IPS-20b (cell line): ENCODE data around the gene CALD1.

ENCODE experiments used
- H3K27ac ChIP-seq: one replicate; pipeline ENCODE4 v1.5.1; 2013; ENCODE audit warnings: low read length
- H3K27me3 ChIP-seq: 2 replicates; pipeline ENCODE4 v1.6.1; 2013; ENCODE audit warnings: mild to moderate bottlenecking, low read length, inconsistent platforms; ENCODE audit not compliant: insufficient read depth
- H3K36me3 ChIP-seq: 2 replicates; pipeline ENCODE4 v1.6.1; 2013; ENCODE audit warnings: low read depth, mild to moderate bottlenecking, inconsistent platforms, low read length, moderate library complexity; ENCODE audit not compliant: insufficient read depth
- H3K4me1 ChIP-seq: 2 replicates; pipeline ENCODE4 v1.6.1; 2013; ENCODE audit warnings: mild to moderate bottlenecking, control low read depth, inconsistent platforms, low read length, moderate library complexity; ENCODE audit not compliant: insufficient read depth
- H3K4me3 ChIP-seq: 2 replicates; pipeline ENCODE4 v1.5.1; 2013; ENCODE audit warnings: mild to moderate bottlenecking, low read length, inconsistent platforms
- H3K9ac ChIP-seq: 2 replicates; pipeline ENCODE4 v1.6.1; 2013; ENCODE audit warnings: low read depth, mild to moderate bottlenecking, inconsistent platforms, low read length, moderate library complexity
- H3K9me3 ChIP-seq: 2 replicates; pipeline ENCODE4 v1.6.1; 2013; ENCODE audit warnings: mild to moderate bottlenecking, low read depth, low read length, inconsistent platforms; ENCODE audit not compliant: insufficient read depth

Gene CALD1

DNA sequence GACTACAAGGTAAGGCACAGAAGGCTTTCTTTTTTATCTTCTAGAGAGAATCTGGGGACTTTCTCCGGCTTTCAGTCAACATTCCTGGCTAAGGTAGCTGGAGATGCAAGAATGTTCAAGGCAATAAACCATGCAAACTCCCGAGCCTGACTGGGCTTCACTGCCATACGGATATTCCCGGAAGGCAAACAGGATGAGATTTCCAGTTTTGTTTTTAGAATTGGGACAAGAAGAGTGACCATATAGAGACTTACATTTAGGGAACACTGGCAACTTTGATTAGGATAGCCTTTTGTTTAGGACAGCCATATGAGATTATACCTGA lies 269 bp downstream of the CALD1 start:
- Histone ChIP-seq H3K4me3 (peak overlapping the region; percentile 83), H3K9ac (peak overlapping the region; percentile 91), H3K27me3 (no peaks in the 10 kb centered on the region), H3K4me1 (peaks cover 40% of the 10 kb centered on the region), H3K36me3 (peaks cover 5% of the 10 kb centered on the region; the same call in 1 of the 2 replicates), H3K9me3 (no peaks in the 10 kb centered on the region), H3K27ac (peak overlapping the region; percentile 26)

DNA sequence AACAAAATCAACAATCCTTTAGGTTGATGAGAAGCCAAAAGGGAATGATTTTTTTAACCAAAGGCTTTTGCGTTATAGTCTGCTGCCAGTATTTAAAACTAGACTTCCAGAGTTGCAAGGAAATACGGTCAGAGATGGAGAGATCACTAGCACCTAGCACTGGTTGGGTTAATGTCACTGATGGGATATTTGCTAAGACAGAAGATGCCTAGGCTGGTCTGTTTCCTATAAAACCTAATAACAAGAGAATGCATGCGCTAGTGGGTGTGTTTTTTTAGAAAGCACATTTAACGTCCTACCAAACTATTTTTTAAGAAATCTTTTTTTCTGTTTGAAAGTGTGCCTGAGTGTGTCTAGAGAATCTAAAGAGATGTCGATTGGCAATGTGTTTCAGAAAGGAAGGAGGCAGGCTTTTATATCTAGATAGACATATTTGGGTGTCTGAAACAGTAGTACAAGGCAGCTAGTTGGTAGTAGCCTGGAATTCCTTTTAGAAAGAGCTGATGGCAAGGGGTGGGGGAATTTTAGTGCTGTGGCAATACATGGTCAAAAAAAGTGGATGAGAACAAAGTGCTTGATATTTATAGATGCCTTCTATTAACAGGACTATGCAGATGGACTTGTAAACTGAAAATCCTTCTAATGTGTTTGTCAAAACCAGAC lies 863 bp downstream of the CALD1 start:
- Histone ChIP-seq H3K27ac (peak overlapping the region; percentile 26), H3K27me3 (no peaks in the 10 kb centered on the region), H3K4me3 (peak overlapping the region; percentile 83), H3K4me1 (peaks cover 40% of the 10 kb centered on the region), H3K36me3 (peaks cover 11% of the 10 kb centered on the region), H3K9ac (peak overlapping the region; percentile 91), H3K9me3 (no peaks in the 10 kb centered on the region)

DNA sequence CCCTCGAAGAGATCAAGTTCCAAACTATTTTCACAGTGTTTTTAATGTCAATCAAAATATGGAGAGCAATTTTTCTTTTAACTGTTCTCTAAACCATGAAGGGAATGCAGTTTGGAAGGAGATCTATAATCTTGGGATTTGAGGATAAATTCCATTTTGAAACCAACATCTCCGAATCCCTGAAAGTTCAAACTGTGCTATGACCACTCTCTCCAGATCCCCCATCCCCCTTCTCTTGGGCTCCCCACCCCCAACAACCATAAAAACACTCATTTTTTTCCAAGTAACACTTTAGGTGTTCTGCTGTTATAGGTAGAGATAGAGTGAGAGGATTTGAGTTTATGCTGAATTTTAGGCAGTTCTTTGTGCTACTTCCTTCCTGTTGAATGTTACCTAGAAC lies 1.7 kb downstream of the CALD1 start:
- H3K36me3 ChIP-seq, result peaks cover 14% of the 10 kb centered on the region
- H3K9me3 ChIP-seq, result no peaks in the 10 kb centered on the region
- peaks cover 40% of the 10 kb centered on the region for H3K4me1 ChIP-seq
- peak overlapping the region; percentile 91 for H3K9ac ChIP-seq
- peak overlapping the region; percentile 58 for H3K27ac ChIP-seq
- H3K4me3 ChIP-seq, result peak overlapping the region; percentile 83
- no peaks in the 10 kb centered on the region for H3K27me3 ChIP-seq

DNA sequence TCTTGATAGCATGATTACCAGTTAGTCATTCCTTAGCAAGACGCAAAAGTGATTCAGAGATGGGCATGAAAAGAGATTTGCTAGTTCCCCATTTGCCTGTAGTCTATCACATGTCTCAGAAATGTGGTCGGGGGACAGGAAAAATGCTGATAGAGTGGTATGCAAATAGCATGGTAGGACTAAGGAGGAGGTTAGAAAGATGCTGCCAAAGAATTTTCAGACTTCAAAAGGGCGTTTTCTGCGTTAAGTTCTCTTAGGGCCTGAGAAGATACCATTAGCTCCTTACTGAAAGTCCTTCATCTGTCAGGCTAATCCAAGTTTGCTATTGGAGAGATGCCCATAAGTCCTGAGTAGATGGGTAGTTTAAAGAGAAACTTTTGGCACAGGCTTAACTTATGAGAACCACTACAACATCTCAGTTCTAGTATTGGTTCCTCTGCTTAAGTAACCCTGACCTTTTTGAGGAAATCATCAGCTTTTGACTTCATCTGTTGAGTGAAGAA lies 2.7 kb downstream of the CALD1 start:
- Histone ChIP-seq H3K9ac (peak overlapping the region; percentile 91; the same call in 1 of the 2 replicates), H3K9me3 (no peaks in the 10 kb centered on the region), H3K27me3 (no peaks in the 10 kb centered on the region), H3K4me1 (peaks cover 47% of the 10 kb centered on the region), H3K36me3 (peaks cover 14% of the 10 kb centered on the region), H3K4me3 (peak overlapping the region; percentile 83), H3K27ac (peak overlapping the region; percentile 58)

DNA sequence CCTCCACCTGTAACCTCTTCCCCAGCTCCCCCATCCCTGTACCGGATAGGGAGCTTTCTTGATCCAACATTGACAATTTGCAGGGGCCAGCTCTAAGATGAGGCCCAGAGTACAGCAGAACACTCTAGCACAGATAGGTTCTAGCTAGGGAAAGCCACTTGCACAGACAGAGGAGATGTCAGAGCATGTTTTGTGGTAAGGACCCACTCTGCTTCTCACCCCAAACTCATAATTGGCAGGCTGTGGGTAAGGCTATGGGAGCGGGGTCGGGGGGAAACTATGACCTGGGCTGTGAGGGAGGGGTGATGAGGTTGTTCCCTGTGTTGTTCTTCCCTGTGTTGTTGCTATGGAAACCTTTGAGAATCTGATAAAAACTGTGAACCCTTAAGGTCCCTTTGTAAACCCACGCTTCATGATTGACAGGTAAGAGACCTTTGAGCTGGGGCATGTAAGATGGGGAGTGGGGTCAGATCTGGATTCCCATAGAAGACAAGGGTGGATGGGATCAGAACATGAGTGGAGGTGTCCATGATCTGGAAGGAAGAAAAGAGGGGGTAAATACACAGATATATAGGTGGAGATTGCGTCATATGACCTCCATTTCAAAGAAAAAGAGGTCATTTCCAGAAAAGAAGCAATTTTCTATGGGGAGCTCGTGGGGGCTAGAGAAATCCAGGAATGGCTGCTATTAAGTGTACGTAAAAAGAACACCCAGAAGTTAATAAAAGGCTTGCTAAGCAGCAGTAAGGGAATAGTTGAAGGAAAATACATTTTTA lies 4.0 kb downstream of the CALD1 start:
- no peak overlapping the region for H3K9ac ChIP-seq
- no peak overlapping the region for H3K4me3 ChIP-seq
- H3K4me1 ChIP-seq, result peaks cover 35% of the 10 kb centered on the region
- no peaks in the 10 kb centered on the region for H3K9me3 ChIP-seq
- no peaks in the 10 kb centered on the region for H3K27me3 ChIP-seq
- H3K36me3 ChIP-seq, result peaks cover 14% of the 10 kb centered on the region
- H3K27ac ChIP-seq, result no peak overlapping the region

DNA sequence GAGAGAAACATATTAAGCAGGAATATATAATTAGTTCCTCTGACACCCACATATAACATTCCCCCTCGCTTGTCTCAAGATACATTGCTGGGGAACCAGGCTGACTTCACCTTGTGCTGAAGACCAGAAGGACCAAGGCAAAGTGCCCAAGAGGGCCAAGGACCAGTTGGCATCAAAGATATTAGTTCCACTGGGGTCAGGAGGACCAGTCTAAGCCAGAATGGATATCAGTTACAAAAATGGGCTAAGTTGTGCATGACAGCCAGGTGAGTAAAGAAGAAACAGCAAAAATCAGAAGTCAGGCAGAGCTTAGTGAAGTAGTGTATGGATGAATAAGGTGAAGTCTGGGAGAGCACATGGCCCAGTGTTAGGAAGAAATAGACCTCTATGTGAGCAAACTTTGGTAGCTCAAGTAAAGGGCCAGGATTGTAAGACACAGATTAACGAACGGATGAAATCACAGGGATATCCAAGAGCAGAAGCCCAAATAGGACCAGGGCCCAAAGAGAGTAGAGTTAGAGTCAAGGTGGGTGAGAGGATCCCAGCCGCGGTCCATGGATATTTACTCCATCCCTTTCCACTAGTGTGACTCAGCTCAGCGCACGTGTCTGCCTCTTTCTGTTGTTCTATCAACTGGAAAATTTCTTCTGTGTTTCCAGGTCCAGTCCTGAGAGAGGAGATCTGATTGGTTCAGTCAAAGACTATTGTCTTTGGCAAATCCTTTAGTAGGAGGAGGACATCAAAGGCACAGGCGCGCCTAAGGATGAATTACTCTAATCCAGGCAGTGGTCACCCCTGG lies 5.0 kb downstream of the CALD1 start:
- Histone ChIP-seq H3K4me1 (peaks cover 31% of the 10 kb centered on the region), H3K27me3 (no peaks in the 10 kb centered on the region), H3K9ac (no peak overlapping the region), H3K36me3 (peaks cover 14% of the 10 kb centered on the region), H3K4me3 (no peak overlapping the region), H3K9me3 (no peaks in the 10 kb centered on the region), H3K27ac (no peak overlapping the region)

DNA sequence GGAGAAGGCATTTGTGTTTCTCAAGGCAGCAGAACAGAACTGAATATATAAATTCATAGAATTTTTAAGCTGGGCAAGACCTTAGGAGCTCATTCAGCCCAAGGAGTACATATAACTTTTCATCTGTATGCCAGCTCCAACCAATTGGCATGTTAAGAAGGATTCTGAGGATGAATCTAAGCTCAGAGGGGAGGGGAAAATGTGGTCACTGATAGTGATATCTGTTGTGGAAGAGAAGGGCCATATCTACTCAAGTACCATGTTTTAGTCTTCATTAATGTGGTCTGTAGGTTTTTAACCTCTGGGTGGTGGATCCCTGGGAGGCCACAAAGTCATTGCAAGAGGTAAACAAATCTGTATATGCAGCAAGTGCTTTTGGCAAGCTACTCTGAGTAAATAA lies 6.4 kb downstream of the CALD1 start:
- peaks cover 37% of the 10 kb centered on the region for H3K4me1 ChIP-seq
- peaks cover 14% of the 10 kb centered on the region for H3K36me3 ChIP-seq
- H3K9me3 ChIP-seq, result no peaks in the 10 kb centered on the region
- no peak overlapping the region for H3K9ac ChIP-seq
- H3K27me3 ChIP-seq, result no peaks in the 10 kb centered on the region
- H3K27ac ChIP-seq, result no peak overlapping the region
- H3K4me3 ChIP-seq, result no peak overlapping the region

DNA sequence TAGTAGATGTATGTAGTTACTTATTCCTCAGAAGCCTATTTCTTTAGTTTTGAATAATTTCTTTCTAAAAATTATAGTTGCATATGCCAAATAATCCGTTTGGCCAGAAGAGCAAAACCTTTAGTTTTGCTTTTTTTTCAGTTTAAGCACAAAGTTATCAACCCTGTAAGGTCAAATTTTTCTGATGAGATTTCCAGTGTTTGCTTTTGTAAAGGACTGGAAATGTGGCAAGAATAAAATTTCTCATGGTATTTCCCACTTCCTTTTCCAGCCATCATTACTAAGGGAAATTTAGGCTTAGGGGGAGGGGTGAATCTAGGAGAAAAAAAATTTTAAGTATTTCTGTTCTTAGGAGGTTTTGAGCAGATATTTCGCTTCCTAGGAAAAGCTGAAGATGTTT lies 7.6 kb downstream of the CALD1 start:
- peaks cover 14% of the 10 kb centered on the region for H3K36me3 ChIP-seq
- no peaks in the 10 kb centered on the region for H3K9me3 ChIP-seq
- H3K4me1 ChIP-seq, result peaks cover 25% of the 10 kb centered on the region
- H3K9ac ChIP-seq, result no peak overlapping the region
- no peak overlapping the region for H3K4me3 ChIP-seq
- no peak overlapping the region for H3K27ac ChIP-seq
- H3K27me3 ChIP-seq, result no peaks in the 10 kb centered on the region

DNA sequence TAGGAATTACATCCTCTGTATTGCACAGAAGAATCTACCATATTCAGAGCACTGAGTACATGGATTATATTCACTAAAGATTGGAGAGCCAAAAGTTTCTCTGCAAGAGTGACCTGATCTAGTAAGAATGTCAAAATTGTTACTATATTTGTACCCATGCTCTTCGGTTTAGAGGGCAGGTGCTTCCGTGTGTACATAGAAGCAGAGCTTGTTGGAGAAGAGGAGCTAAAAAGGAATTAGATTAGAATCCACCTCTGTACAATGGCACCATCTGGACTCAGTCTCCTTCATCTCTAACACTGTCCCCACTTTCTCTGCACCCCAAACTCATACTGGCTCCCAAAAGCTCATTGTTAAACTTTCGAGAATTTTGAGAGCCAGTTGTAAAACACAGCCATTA lies 8.3 kb downstream of the CALD1 start:
- Histone ChIP-seq H3K4me1 (peaks cover 21% of the 10 kb centered on the region), H3K9me3 (no peaks in the 10 kb centered on the region), H3K27ac (no peak overlapping the region), H3K9ac (no peak overlapping the region), H3K4me3 (no peak overlapping the region), H3K36me3 (peaks cover 14% of the 10 kb centered on the region), H3K27me3 (no peaks in the 10 kb centered on the region)

DNA sequence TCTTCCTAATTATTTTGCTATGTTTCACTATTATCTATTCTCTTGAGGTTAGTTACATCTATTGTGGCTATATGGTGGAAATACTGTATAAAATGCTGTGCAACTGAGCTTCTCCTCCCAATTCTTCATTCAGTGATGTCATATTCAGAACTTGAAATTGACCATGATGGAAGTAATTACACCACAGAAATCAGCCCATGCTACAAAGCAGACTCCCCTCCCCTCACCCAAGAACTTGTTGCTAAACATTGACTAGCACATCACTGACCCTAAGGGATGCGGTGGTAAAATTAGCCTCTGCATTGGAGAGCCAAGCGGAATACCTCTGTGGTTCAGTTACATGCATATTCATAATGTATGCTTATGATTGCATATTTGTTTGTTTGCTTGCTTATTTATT lies 8.8 kb downstream of the CALD1 start:
- Histone ChIP-seq H3K36me3 (peaks cover 14% of the 10 kb centered on the region), H3K4me1 (peaks cover 21% of the 10 kb centered on the region)

DNA sequence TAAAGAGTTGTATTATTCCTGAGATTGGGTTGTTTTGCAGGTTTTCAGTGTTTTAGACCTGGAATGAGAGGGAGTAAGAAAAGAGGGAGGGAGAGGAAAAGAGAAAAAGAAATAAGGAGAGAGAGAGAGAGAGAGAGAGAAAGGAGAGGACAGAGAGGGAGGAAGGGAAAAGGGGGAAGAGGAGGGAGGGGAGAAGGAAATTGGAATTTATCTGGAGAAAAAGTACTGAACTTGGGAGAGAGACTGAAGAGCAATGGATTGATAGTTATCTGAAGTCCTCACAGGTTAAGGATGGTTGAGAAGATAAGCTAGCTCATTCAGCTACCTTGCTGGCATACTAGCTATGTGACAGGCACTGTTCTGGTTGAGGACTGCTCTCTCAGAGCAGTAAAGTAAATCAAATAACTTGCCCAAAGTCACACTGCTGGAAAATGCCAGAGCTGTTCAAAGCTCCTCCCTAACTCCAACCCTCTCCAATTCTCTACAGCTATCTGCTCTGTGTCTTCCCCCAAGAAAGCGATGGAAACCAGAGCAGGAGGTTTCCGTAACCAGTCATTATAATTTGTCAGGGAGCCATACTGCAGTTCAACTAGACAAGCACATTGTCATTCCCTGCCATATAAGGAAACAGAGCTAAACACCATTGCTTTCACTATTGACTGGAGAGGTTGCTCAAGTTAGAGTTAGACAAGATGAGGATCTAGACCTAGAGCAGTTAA lies 10.7 kb downstream of the CALD1 start:
- Histone ChIP-seq H3K27ac (no peak overlapping the region), H3K4me3 (no peak overlapping the region), H3K27me3 (no peaks in the 10 kb centered on the region), H3K9ac (no peak overlapping the region), H3K36me3 (peaks cover 5% of the 10 kb centered on the region), H3K4me1 (peaks cover 18% of the 10 kb centered on the region), H3K9me3 (no peaks in the 10 kb centered on the region)

More for the DNA sequence above, 8.8 kb downstream of the CALD1 start:
- no peak overlapping the region for H3K9ac ChIP-seq
- H3K9me3 ChIP-seq, result no peaks in the 10 kb centered on the region
- no peak overlapping the region for H3K27ac ChIP-seq
- H3K27me3 ChIP-seq, result no peaks in the 10 kb centered on the region
- no peak overlapping the region for H3K4me3 ChIP-seq
